HL-60 (cell line): ENCODE data around the gene CLTRN.

Experiments used
- DNase-seq, 2 experiments: peaks; one replicate each; pipeline ENCODE4 v3.0.0-alpha.2; 2010 to 2020; ENCODE audit warnings: low read depth in 1 of 2, low spot score in 1 of 2
- H3K27ac ChIP-seq: fragments of 250-450 bp; sonication (Bioruptor Pico); replicated peaks from 2 replicates; pipeline ENCODE4 v1.5.1; 2020; ENCODE audit warnings: mild to moderate bottlenecking, moderate library complexity
- H3K27me3 ChIP-seq: fragments of 250-450 bp; sonication (Bioruptor Pico); 2 replicates; pipeline ENCODE4 v1.5.1; 2021; ENCODE audit warnings: mild to moderate bottlenecking, moderate library complexity; ENCODE audit not compliant: insufficient read depth, poor library complexity, severe bottlenecking
- H3K4me3 ChIP-seq: replicated peaks from 2 replicates; pipeline ENCODE4 v1.5.1; 2011; ENCODE audit warnings: mild to moderate bottlenecking, control low read depth, low read length; ENCODE audit not compliant: insufficient read depth
- GABPA ChIP-seq: IDR thresholded peaks from 2 replicates; pipeline ENCODE4 v1.6.1; 2012; ENCODE audit warnings: low read depth
- POLR2AphosphoS5 ChIP-seq: IDR thresholded peaks from 2 replicates; pipeline ENCODE4 v1.6.1; 2012; ENCODE audit warnings: low read depth
- SPI1 ChIP-seq: IDR thresholded peaks from 2 replicates; pipeline ENCODE4 v1.6.1; 2012; ENCODE audit warnings: low read depth, mild to moderate bottlenecking, borderline replicate concordance
- TF ChIP-seq, protein P1 (sequence below): IDR thresholded peaks from one replicate; pipeline ENCODE4 v1.5.1; 2011; ENCODE audit warnings: low read length, control low read depth, inconsistent platforms; ENCODE audit not compliant: insufficient read depth
- TF ChIP-seq, protein P2 (sequence below): IDR thresholded peaks from 2 replicates; pipeline ENCODE4 v1.6.1; 2012; ENCODE audit warnings: low read depth; ENCODE audit not compliant: insufficient replicate concordance

CLTRN gene

DNA sequence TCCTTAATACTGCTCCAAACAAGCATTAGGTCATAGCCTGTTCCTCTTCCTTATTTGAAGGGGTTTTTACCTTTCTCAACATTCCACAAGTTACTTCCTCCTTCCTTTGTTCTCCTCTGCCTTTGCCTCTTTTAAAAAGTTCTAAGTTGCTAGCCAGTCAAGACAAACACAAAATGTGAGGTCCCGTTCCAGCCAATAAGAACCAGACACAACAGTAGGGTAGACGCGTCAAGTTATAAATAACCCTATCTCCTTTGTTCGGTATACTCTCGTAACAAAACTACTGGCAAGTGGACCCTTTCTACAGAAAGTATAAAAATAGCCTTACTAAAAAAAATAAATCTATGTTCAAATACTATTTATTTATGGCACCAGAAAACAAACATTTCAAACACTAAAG is 57.5 kb downstream of the CLTRN start:
- Histone ChIP-seq H3K4me3 (no peak overlapping the region), H3K27ac (no peak overlapping the region), H3K27me3 (peaks cover 2% of the 10 kb centered on the region)
- no peak for TF ChIP-seq SPI1
- TF ChIP-seq, protein P1, sequence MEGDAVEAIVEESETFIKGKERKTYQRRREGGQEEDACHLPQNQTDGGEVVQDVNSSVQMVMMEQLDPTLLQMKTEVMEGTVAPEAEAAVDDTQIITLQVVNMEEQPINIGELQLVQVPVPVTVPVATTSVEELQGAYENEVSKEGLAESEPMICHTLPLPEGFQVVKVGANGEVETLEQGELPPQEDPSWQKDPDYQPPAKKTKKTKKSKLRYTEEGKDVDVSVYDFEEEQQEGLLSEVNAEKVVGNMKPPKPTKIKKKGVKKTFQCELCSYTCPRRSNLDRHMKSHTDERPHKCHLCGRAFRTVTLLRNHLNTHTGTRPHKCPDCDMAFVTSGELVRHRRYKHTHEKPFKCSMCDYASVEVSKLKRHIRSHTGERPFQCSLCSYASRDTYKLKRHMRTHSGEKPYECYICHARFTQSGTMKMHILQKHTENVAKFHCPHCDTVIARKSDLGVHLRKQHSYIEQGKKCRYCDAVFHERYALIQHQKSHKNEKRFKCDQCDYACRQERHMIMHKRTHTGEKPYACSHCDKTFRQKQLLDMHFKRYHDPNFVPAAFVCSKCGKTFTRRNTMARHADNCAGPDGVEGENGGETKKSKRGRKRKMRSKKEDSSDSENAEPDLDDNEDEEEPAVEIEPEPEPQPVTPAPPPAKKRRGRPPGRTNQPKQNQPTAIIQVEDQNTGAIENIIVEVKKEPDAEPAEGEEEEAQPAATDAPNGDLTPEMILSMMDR, result no peak
- TF ChIP-seq, protein P2, sequence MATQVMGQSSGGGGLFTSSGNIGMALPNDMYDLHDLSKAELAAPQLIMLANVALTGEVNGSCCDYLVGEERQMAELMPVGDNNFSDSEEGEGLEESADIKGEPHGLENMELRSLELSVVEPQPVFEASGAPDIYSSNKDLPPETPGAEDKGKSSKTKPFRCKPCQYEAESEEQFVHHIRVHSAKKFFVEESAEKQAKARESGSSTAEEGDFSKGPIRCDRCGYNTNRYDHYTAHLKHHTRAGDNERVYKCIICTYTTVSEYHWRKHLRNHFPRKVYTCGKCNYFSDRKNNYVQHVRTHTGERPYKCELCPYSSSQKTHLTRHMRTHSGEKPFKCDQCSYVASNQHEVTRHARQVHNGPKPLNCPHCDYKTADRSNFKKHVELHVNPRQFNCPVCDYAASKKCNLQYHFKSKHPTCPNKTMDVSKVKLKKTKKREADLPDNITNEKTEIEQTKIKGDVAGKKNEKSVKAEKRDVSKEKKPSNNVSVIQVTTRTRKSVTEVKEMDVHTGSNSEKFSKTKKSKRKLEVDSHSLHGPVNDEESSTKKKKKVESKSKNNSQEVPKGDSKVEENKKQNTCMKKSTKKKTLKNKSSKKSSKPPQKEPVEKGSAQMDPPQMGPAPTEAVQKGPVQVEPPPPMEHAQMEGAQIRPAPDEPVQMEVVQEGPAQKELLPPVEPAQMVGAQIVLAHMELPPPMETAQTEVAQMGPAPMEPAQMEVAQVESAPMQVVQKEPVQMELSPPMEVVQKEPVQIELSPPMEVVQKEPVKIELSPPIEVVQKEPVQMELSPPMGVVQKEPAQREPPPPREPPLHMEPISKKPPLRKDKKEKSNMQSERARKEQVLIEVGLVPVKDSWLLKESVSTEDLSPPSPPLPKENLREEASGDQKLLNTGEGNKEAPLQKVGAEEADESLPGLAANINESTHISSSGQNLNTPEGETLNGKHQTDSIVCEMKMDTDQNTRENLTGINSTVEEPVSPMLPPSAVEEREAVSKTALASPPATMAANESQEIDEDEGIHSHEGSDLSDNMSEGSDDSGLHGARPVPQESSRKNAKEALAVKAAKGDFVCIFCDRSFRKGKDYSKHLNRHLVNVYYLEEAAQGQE, result no peak
- no peak for TF ChIP-seq POLR2AphosphoS5
- no peak for TF ChIP-seq GABPA
- no peak for DNase-seq

DNA sequence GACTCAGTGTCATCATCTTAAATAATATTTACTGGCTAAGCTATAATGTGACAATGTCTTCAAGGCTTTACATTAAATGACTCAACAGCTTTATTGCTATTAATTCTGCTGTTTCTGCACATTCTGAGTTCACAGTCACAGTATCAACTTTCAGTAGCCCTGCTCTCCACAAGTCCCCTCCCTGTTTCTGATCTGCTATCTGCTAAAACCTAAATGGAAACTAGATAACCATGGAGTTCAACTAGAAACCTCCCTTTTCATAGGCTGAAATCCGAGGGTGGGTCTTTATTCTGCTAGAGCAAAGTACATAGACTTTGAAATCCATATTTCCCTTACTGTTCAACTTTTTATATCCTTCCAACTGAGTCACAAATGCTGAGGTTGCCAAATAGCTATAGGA is 58.5 kb downstream of the CLTRN start:
- TF ChIP-seq SPI1 (no peak), POLR2AphosphoS5 (no peak), GABPA (no peak)
- TF ChIP-seq, protein P1, result no peak
- TF ChIP-seq, protein P2, result no peak
- Histone ChIP-seq H3K4me3 (no peak overlapping the region), H3K27ac (no peak overlapping the region), H3K27me3 (peaks cover 2% of the 10 kb centered on the region)
- DNase-seq, result no peak

DNA sequence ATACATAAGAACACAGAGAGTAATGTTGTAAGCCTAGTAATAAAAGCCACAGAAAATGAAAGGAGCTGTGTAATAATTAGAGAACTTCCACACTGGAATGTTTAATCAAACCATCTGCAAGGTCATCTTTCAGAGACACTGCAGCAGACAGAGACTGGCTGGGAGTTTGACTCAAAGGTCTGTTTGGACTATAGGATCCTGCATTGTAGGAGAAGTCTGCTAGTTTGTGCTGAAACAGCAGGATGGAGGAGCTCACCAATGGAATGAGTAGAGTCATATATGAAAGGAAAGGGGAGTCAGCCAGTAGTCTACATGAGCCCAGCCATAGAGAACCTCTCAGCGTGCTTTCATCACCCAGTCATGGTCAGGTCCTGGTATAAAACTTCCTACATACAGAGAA is 59.4 kb downstream of the CLTRN start:
- DNase-seq, result no peak
- Histone ChIP-seq H3K27me3 (peaks cover 2% of the 10 kb centered on the region), H3K4me3 (no peak overlapping the region), H3K27ac (no peak overlapping the region)
- TF ChIP-seq, protein P1, result no peak
- TF ChIP-seq SPI1, result no peak

DNA sequence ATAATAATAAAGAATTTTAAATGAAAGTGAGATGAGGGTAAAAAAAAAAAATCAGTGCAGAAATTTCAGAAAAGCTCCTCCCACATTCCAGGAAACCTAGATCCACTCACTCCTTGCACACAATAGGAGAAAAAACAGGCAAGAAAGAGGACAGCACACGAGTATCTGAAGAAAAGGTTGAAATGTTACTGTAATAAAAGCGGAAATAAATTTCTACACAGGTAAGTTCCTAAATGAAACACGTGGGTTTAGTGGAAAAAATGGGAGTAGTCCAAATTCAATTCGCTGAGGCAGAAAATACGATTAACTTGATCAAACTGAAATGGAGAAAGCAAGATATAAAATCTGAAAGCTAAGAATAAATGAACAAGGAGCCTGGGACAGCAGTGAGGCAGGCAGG is 61.8 kb downstream of the CLTRN start:
- no peak overlapping the region for H3K4me3 ChIP-seq
- DNase-seq, result no peak
- TF ChIP-seq, protein P2, result no peak
- TF ChIP-seq, protein P1, result no peak
- H3K27me3 ChIP-seq, result peaks cover 6% of the 10 kb centered on the region
- H3K27ac ChIP-seq, result no peak overlapping the region
